Measurements from ENCODE around the gene FGF11. TPM values are rescaled to one million over a fixed set of nuclear protein-coding genes. Genes with fewer than 3 reads are reported as not detected.

The FGF11 gene
- total RNA-seq, 2 experiments from 2014 or later = 1.5 to 1.7 TPM

DNA sequence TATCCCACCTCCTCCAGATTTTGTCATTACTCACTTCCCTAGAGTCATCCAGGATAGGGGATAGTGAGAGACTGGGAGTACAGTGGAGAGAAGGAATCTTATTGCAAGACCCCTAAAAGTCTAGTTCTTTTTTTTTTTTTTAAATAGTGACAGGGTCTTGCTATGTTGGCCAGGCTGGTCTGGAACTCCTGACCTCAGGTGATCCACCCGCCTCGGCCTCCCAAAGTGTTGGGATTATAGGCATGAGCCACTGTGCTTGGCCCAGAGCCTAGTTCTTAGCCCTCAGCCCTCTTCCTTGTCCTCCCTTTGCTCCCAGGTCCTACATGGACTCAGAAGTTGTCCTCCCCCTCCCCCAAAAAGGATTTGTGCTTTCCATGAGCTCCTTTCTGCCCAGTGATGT is 2.8 kb downstream of the FGF11 start:
- Histone ChIP-seq H3K4me3 (ENCODE audit: low read length) (no peak overlapping the region), H3K4me1 (ENCODE audit: insufficient read depth, low read length) (peaks cover 65% of the 10 kb centered on the region), H3K9me3 (ENCODE audit: control insufficient read depth in 1 of 2, insufficient read depth in 1 of 2, low read length in 2 of 2) (peaks cover 0 to 31% of the 10 kb centered on the region in 2 experiments), H3K36me3 (ENCODE audit: insufficient read depth, low read length) (no peaks in the 10 kb centered on the region), H3K27ac (ENCODE audit: low read depth in 1 of 2, low read length in 2 of 2) (no peak overlapping the region), H3K27me3 (ENCODE audit: control insufficient read depth in 1 of 2, insufficient read depth in 2 of 2, low read length in 2 of 2) (peaks cover 78 to 85% of the 10 kb centered on the region in 2 experiments)
- H3K36me3 Mint-ChIP-seq (ENCODE audit: low read depth) = no peaks in the 10 kb centered on the region
- H3K27ac Mint-ChIP-seq = no peak overlapping the region
- H3K4me3 Mint-ChIP-seq = peak overlapping the region; percentile 54
- intact Hi-C loops (cut with DNase I, micrococcal nuclease) = no loop called here
- ATAC-seq (ENCODE audit: poor library complexity) = no peak
- H3K27me3 Mint-ChIP-seq = peaks cover 75% of the 10 kb centered on the region
- TF ChIP-seq, protein P1, sequence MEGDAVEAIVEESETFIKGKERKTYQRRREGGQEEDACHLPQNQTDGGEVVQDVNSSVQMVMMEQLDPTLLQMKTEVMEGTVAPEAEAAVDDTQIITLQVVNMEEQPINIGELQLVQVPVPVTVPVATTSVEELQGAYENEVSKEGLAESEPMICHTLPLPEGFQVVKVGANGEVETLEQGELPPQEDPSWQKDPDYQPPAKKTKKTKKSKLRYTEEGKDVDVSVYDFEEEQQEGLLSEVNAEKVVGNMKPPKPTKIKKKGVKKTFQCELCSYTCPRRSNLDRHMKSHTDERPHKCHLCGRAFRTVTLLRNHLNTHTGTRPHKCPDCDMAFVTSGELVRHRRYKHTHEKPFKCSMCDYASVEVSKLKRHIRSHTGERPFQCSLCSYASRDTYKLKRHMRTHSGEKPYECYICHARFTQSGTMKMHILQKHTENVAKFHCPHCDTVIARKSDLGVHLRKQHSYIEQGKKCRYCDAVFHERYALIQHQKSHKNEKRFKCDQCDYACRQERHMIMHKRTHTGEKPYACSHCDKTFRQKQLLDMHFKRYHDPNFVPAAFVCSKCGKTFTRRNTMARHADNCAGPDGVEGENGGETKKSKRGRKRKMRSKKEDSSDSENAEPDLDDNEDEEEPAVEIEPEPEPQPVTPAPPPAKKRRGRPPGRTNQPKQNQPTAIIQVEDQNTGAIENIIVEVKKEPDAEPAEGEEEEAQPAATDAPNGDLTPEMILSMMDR (IDR thresholded peaks at IDR 0.05) = no peak
- DNase-seq = no peak
- H3K9me3 Mint-ChIP-seq = no peaks in the 10 kb centered on the region
- ChIA-PET CTCF (no interaction called here), POLR2A (interaction anchor here (0.6 to 9.0 kb wide), 5 partner anchors 14 to 81 kb away, joined by 3 to 156 read pairs (median 5); partner anchors contain the start of genes POLR2A, SLC35G6 and ZBTB4)
- peaks cover 45% of the 10 kb centered on the region for H3K4me1 Mint-ChIP-seq (ENCODE audit: low read depth)

DNA sequence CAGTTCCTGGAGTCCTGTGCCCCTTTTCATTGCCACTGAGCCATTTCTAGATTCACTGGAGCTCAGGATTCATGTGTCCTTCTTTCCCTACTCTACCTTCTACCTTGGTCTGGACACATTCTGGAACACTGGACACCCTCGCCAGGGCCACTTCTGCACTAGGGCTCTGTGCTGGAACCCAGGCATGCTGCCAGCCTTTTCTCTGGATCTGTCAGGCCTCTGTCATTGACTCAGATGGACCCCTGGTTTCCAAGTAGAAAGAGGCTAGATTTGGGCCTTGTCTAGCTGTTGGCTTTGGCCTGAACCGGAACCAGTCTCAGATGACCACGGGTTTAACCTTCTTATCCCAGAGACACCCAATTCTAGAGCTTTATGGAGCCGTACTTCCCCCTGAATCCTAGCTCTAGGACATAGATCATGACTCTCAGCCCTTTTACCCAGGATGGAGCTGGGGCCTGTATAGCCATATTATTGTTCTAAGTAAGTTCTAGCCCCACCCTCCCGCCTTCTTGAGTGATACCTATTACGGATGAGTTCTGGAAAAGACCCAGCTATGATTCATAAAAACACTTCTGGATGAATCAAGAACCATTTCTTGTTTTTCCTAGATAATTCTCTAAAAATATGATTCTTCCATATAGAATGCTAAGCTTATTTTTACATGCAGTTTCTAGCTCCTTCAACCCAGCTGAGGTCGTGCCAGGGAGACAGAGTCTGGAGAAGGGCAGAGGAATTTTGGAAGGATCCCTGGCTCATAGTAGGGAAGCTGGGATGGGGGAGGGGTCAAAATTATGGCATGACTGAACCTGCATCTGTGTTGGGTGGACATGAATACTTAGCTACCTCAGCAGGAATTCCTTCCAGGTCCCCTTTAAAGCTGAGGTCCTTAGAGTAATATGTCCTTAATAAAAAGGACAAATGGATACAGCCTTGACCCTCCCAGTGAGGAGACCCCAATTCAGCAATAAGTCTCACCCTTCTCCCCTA is 4.5 kb downstream of the FGF11 start:
- Histone ChIP-seq H3K4me1 (ENCODE audit: insufficient read depth, low read length) (peaks cover 48% of the 10 kb centered on the region), H3K36me3 (ENCODE audit: insufficient read depth, low read length) (no peaks in the 10 kb centered on the region), H3K9me3 (ENCODE audit: control insufficient read depth in 1 of 2, insufficient read depth in 1 of 2, low read length in 2 of 2) (peaks cover 0 to 31% of the 10 kb centered on the region in 2 experiments), H3K27ac (ENCODE audit: low read depth in 1 of 2, low read length in 2 of 2) (no peak overlapping the region), H3K4me3 (ENCODE audit: low read length) (no peak overlapping the region), H3K27me3 (ENCODE audit: control insufficient read depth in 1 of 2, insufficient read depth in 2 of 2, low read length in 2 of 2) (peaks cover 74 to 85% of the 10 kb centered on the region in 2 experiments)
- intact Hi-C loops (cut with DNase I, micrococcal nuclease) = no loop called here
- H3K4me3 Mint-ChIP-seq = peak overlapping the region; percentile 7
- ChIA-PET POLR2A (interaction anchor here (0.8 to 4.0 kb wide), 9 partner anchors 9 to 117 kb away, joined by 3 to 25 read pairs (median 6); partner anchors contain the start of genes POLR2A, SLC35G6, TMEM102 and TMEM256), CTCF (interaction anchor here (1.3 kb wide), 1 partner anchor 88 kb away, joined by 4 read pairs; no protein-coding TSS in a partner anchor)
- H3K9me3 Mint-ChIP-seq = no peaks in the 10 kb centered on the region
- H3K27ac Mint-ChIP-seq = no peak overlapping the region
- TF ChIP-seq, protein P1 (IDR thresholded peaks at IDR 0.05) = no peak
- no peaks in the 10 kb centered on the region for H3K36me3 Mint-ChIP-seq (ENCODE audit: low read depth)
- peaks cover 79% of the 10 kb centered on the region for H3K27me3 Mint-ChIP-seq
- DNase-seq (no peak), ATAC-seq (ENCODE audit: poor library complexity) (no peak)
- H3K4me1 Mint-ChIP-seq (ENCODE audit: low read depth) = peaks cover 37% of the 10 kb centered on the region

DNA sequence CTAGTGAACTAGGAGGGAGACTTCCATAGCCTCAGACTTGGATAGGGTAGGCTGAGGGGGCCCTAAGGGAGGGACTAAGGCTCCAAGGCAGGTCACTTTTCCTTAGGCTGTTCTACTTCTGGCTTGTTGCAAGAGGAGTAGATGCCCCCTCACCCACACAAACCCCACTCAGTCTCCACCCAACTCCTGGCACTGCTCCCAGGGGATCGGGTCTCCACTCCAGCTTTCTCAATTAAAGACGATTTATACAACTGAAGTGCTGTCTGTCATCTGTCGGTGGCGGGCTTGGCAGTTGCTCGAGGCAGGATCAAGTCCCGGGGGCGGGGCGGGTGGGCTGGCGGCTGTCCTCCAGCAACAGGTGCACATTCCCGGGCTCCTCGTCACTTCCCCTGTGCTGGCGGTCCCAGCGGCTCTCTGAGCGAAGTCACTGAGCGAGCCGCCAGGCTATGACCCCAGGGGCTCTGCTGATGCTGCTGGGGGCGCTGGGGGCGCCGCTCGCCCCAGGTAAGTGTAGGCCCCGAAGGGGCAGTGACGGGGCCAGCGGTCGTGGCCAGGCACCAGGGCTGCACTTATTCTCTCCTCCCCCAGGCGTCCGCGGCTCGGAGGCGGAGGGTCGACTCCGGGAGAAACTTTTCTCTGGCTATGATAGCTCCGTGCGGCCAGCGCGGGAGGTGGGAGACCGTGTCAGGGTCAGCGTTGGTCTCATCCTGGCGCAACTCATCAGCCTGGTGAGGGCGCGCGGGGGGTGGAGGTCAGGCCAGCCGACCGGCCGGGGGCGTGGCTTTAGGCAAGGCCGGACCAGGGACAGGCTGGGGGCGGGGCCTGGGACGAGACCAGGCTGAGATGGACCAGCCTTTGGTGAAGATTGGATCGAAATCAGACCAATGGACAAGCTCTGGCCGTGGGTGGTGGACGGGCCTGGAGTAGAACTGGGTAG is 5.6 kb downstream of the FGF11 start, which contains the start of gene CHRNB1:
Gene CHRNB1, plus strand, starts transcription at position 380 of the 937 bp plus-strand sequence. Its CDS starts 67 bp downstream, at position 447.
- DNase-seq = peak in 3 of 14 experiments; percentile 15 to 56 (median 43)
- H3K27ac Mint-ChIP-seq = no peak within 1 kb of the TSS
- intact Hi-C loops (cut with DNase I, micrococcal nuclease) = no loop called here

More for the DNA sequence above, 5.6 kb downstream of the FGF11 start, which contains the start of gene CHRNB1:
- peaks cover 37% of the 10 kb centered on the region for H3K4me1 ChIP-seq (ENCODE audit: insufficient read depth, low read length)
- peaks cover 0 to 28% of the 10 kb centered on the region in 2 experiments for H3K9me3 ChIP-seq (ENCODE audit: control insufficient read depth in 1 of 2, insufficient read depth in 1 of 2, low read length in 2 of 2)
- Mint-ChIP-seq H3K4me1 (ENCODE audit: low read depth) (peaks cover 29% of the 10 kb centered on the region), H3K36me3 (ENCODE audit: low read depth) (no peaks in the 10 kb centered on the region), H3K4me3 (peak within 1 kb of the TSS; percentile 59), H3K27me3 (peaks cover 72% of the 10 kb centered on the region), H3K9me3 (no peaks in the 10 kb centered on the region)
- TF ChIP-seq, protein P1 (IDR thresholded peaks at IDR 0.05) = no peak
- H3K27me3 ChIP-seq (ENCODE audit: control insufficient read depth in 1 of 2, insufficient read depth in 2 of 2, low read length in 2 of 2) = peaks cover 67 to 73% of the 10 kb centered on the region in 2 experiments
- H3K27ac ChIP-seq (ENCODE audit: low read depth in 1 of 2, low read length in 2 of 2) = no peak within 1 kb of the TSS
- no peaks in the 10 kb centered on the region for H3K36me3 ChIP-seq (ENCODE audit: insufficient read depth, low read length)
- peak within 1 kb of the TSS; percentile 37 for H3K4me3 ChIP-seq (ENCODE audit: low read length)
- peak; percentile 11 for ATAC-seq (ENCODE audit: poor library complexity)
- POLR2A ChIA-PET = interaction anchor here (1.1 to 4.0 kb wide), 7 partner anchors 9 to 115 kb away, joined by 4 to 25 read pairs (median 6); partner anchors contain the start of genes PLSCR3, POLR2A, SLC35G6 and ZBTB4
- CTCF ChIA-PET = interaction anchor here (1.1 to 1.4 kb wide), 4 partner anchors 8 to 149 kb away, joined by 3 to 5 read pairs (median 4); no protein-coding TSS in a partner anchor
